Tibial nerve (tissue), 4 donors: ENCODE results near the gene KIAA1217.

Experiments used
- EP300 ChIP-seq, 2 donors: sonication (generic); formaldehyde crosslinking; IDR thresholded peaks; one replicate each; pipeline ENCODE4 v1.6.1; 2017; ENCODE audit warnings: antibody characterized with exemption in 2 of 2, mild to moderate bottlenecking in 1 of 2
- POLR2A ChIP-seq, 2 donors: fragments of 450-650 bp; IDR thresholded peaks; one replicate each; pipeline ENCODE4 v1.6.1; 2017; ENCODE audit warnings: antibody characterized with exemption in 2 of 2, mild to moderate bottlenecking in 2 of 2, moderate library complexity in 2 of 2
- TF ChIP-seq, protein P1 (sequence below), 5 experiments: fragments of 200-600 bp in 3 of 5; fragments of 450-650 bp in 2 of 5; sonication (generic) in 3 of 5; IDR thresholded peaks; one replicate each; pipeline ENCODE4 v1.5.1; 2016 to 2019; ENCODE audit warnings: antibody characterized with exemption in 5 of 5, mild to moderate bottlenecking in 3 of 5, moderate library complexity in 2 of 5

GRCh38 chr10:24213266-24213665 lies 4.3 kb downstream of the KIAA1217 start:
- TF ChIP-seq, protein P1, sequence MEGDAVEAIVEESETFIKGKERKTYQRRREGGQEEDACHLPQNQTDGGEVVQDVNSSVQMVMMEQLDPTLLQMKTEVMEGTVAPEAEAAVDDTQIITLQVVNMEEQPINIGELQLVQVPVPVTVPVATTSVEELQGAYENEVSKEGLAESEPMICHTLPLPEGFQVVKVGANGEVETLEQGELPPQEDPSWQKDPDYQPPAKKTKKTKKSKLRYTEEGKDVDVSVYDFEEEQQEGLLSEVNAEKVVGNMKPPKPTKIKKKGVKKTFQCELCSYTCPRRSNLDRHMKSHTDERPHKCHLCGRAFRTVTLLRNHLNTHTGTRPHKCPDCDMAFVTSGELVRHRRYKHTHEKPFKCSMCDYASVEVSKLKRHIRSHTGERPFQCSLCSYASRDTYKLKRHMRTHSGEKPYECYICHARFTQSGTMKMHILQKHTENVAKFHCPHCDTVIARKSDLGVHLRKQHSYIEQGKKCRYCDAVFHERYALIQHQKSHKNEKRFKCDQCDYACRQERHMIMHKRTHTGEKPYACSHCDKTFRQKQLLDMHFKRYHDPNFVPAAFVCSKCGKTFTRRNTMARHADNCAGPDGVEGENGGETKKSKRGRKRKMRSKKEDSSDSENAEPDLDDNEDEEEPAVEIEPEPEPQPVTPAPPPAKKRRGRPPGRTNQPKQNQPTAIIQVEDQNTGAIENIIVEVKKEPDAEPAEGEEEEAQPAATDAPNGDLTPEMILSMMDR (IDR thresholded peaks at IDR 0.05): no peak
- TF ChIP-seq EP300 (IDR thresholded peaks at IDR 0.05) (no peak), POLR2A (IDR thresholded peaks at IDR 0.05) (no peak)
